ENCODE measurements around the gene FCN3.
A peak's percentile ranks its signal among the peaks of the same experiment; 100 is the strongest.

DNA sequence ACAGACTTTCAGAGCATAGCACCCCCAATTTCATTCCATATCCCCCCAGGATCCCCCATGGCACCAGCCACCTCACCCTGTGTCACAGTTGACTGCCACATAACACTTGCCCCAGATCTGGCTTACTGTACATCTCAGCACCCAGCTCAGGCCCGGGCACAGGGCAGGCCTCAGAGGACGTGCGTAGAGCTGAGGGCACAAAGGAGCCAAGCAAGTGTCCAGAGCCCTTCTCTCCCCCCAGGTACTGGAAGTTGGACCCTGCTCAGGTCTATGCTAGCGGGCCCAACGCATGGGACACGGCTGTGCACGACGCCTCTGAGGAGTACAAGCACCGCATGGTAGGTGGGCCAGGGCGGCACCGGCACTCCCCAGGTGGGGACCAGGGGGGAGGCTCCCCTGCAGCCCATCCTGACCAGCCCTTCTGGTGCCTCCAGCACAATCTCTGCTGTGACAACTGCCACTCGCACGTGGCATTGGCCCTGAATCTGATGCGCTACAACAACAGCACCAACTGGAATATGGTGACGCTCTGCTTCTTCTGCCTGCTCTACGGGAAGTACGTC, 40.8 kb downstream of the FCN3 start:
- TF ChIP-seq POLR2AphosphoS5 (IDR thresholded peaks at IDR 0.05; ENCODE audit: borderline replicate concordance, low read depth, low read length) (peak; percentile 18; the same call in 1 of the 2 replicates), EZH2 (IDR thresholded peaks at IDR 0.05) (no peak), FOXP2 (optimal IDR thresholded peaks at IDR 0.05; ENCODE audit: control extremely low read depth, extremely low read length, insufficient read depth) (no peak)

Data from SK-N-MC (cell line).